OCI-LY7 (cell line): Measurements from ENCODE around the gene TRAPPC6A. TPM values are rescaled to one million over a fixed set of nuclear protein-coding genes. Genes with fewer than 3 reads are reported as not detected.

Source experiments
- BruUV-seq: library from RNA; stranded (reverse); fragments of 400-500 nt; replicated peaks from 2 replicates; lab custom pipeline; 2021; lab: Mats Ljungman, UMichigan
- CTCF ChIA-PET: fragments of 300-600 bp; sonication (Branson Sonifier 250); formaldehyde crosslinking; loops from one replicate; lab custom pipeline; 2022; ENCODE audit warnings: antibody characterized with exemption; ENCODE audit not compliant: unreplicated experiment; lab: Charles Lee
- POLR2A ChIA-PET: fragments of 300-600 bp; sonication (Branson Sonifier 250); formaldehyde crosslinking; loops from one replicate; lab custom pipeline; 2022; ENCODE audit warnings: antibody characterized with exemption; lab: Charles Lee
- DNase-seq: peaks from one replicate; pipeline ENCODE4 v3.0.0-alpha.2; 2015; ENCODE audit warnings: low spot score
- H2AFZ ChIP-seq: fragments of 200-600 bp; sonication (generic), shearing (Covaris generic); 2 replicates; pipeline ENCODE4 v1.6.1; 2014; ENCODE audit warnings: mild to moderate bottlenecking, antibody characterized with exemption, low read length, moderate library complexity
- H3K27ac ChIP-seq: fragments of 200-600 bp; sonication (generic); 2 replicates; pipeline ENCODE4 v1.5.1; 2014; ENCODE audit warnings: mixed run types, low read depth, mild to moderate bottlenecking, moderate library complexity, low read length, inconsistent platforms; ENCODE audit not compliant: poor library complexity, severe bottlenecking
- H3K36me3 ChIP-seq: fragments of 200-600 bp; sonication (generic); 2 replicates; pipeline ENCODE4 v1.6.1; 2014; ENCODE audit warnings: mild to moderate bottlenecking, antibody characterized with exemption, low read length, moderate library complexity, mixed read lengths; ENCODE audit not compliant: insufficient read depth
- H3K4me1 ChIP-seq: fragments of 200-600 bp; sonication (generic); 2 replicates; pipeline ENCODE4 v1.5.1; 2014; ENCODE audit warnings: mild to moderate bottlenecking, low read length; ENCODE audit not compliant: insufficient read depth, poor library complexity, severe bottlenecking
- H3K4me2 ChIP-seq: fragments of 200-600 bp; sonication (generic); 2 replicates; pipeline ENCODE4 v1.6.1; 2014; ENCODE audit warnings: mild to moderate bottlenecking, low read length
- H3K4me3 ChIP-seq: fragments of 200-600 bp; sonication (generic); 2 replicates; pipeline ENCODE4 v1.5.1; 2014; ENCODE audit warnings: mild to moderate bottlenecking, low read depth, low read length; ENCODE audit not compliant: poor library complexity, severe bottlenecking
- H3K79me2 ChIP-seq: fragments of 200-600 bp; sonication (generic); 2 replicates; pipeline ENCODE4 v1.6.1; 2016; ENCODE audit warnings: low read depth, mild to moderate bottlenecking, low read length, moderate library complexity, mixed read lengths; ENCODE audit not compliant: insufficient read depth
- H3K9me2 ChIP-seq: fragments of 200-600 bp; sonication (generic); 2 replicates; pipeline ENCODE4 v1.6.1; 2016; ENCODE audit warnings: mild to moderate bottlenecking, low read length, mixed read lengths; ENCODE audit not compliant: insufficient read depth
- H3K9me3 ChIP-seq: fragments of 200-600 bp; sonication (generic); 2 replicates; pipeline ENCODE4 v1.6.1; 2014; ENCODE audit warnings: mild to moderate bottlenecking, mixed run types, low read length, mixed read lengths
- H4K20me1 ChIP-seq: fragments of 200-600 bp; sonication (generic); 2 replicates; pipeline ENCODE4 v1.6.1; 2014; ENCODE audit warnings: mild to moderate bottlenecking, antibody characterized with exemption, low read length, moderate library complexity, mixed read lengths; ENCODE audit not compliant: insufficient read depth
- CTCF ChIP-seq: fragments of 200-600 bp; sonication (generic); conservative IDR thresholded peaks from 2 replicates; pipeline ENCODE4 v1.5.1; 2014; ENCODE audit warnings: mild to moderate bottlenecking, antibody characterized with exemption, low read length, moderate library complexity, mixed read lengths
- EZH2phosphoT487 ChIP-seq: fragments of 200-600 bp; sonication (generic); IDR thresholded peaks from 2 replicates; pipeline ENCODE4 v1.6.1; 2018; ENCODE audit warnings: low read depth, borderline replicate concordance, mild to moderate bottlenecking, mixed run types, antibody characterized with exemption, low read length, moderate library complexity, mixed read lengths
- intact Hi-C: fragments of 100-400 bp; cut with micrococcal nuclease; formaldehyde crosslinking; loops from one replicate; pipeline ENCODE4 v1.10.0; 2022; ENCODE audit not compliant: unreplicated experiment
- total RNA-seq, 2 experiments: library from RNA; depleted of rRNA in 1 of 2; stranded (reverse); fragments of >200 nt in 1 of 2; shearing (Covaris generic) in 1 of 2; gene quantifications; 2 replicates each; pipeline ENCODE4 v1.2.3, GENCODE V29; 2014 to 2022

The TRAPPC6A gene
- total RNA-seq, 2 experiments from 2014 or later, result 55.6 to 70.9 TPM

- H3K4me2 ChIP-seq, result no peak overlapping the region
- no peaks in the 10 kb centered on the region for H3K36me3 ChIP-seq
- H3K9me2 ChIP-seq, result no peaks in the 10 kb centered on the region
- no TSS peak for BruUV-seq
- H3K4me3 ChIP-seq, result no peak overlapping the region
- intact Hi-C loops, result no loop called here
- H2AFZ ChIP-seq, result no peak overlapping the region
- ChIA-PET POLR2A (no interaction called here), CTCF (no interaction called here)
- H3K4me1 ChIP-seq, result no peaks in the 10 kb centered on the region
- H4K20me1 ChIP-seq, result no peaks in the 10 kb centered on the region
- DNase-seq, result no peak
- no peaks in the 10 kb centered on the region for H3K79me2 ChIP-seq
- no peak for TF ChIP-seq CTCF
- TF ChIP-seq EZH2phosphoT487, result no peak
- no peaks in the 10 kb centered on the region for H3K9me3 ChIP-seq
- no peak overlapping the region for H3K27ac ChIP-seq
These were observed 40.4 kb upstream of the TRAPPC6A start for GRCh38 chr19:45218426-45218825.

- Histone ChIP-seq H3K4me1 (no peaks in the 10 kb centered on the region), H4K20me1 (no peaks in the 10 kb centered on the region), H2AFZ (no peak overlapping the region), H3K4me3 (no peak overlapping the region), H3K36me3 (no peaks in the 10 kb centered on the region), H3K9me3 (no peaks in the 10 kb centered on the region), H3K9me2 (no peaks in the 10 kb centered on the region), H3K4me2 (no peak overlapping the region), H3K27ac (no peak overlapping the region), H3K79me2 (no peaks in the 10 kb centered on the region)
- no peak for DNase-seq
- intact Hi-C loops, result no loop called here
- no TSS peak for BruUV-seq
- POLR2A ChIA-PET, result no interaction called here
- CTCF ChIA-PET, result no interaction called here
- TF ChIP-seq CTCF, result no peak
- no peak for TF ChIP-seq EZH2phosphoT487
These were observed 39.9 kb upstream of the TRAPPC6A start for GRCh38 chr19:45217957-45218334.

- POLR2A ChIA-PET, result no interaction called here
These were observed 39.3 kb upstream of the TRAPPC6A start for GRCh38 chr19:45217193-45217956.

More at GRCh38 chr19:45217193-45217956, 39.3 kb upstream of the TRAPPC6A start:
- H3K9me3 ChIP-seq, result no peaks in the 10 kb centered on the region
- intact Hi-C loops, result no loop called here
- TF ChIP-seq EZH2phosphoT487 (no peak), CTCF (no peak)
- no peaks in the 10 kb centered on the region for H3K9me2 ChIP-seq
- no peaks in the 10 kb centered on the region for H3K36me3 ChIP-seq
- H3K4me1 ChIP-seq, result no peaks in the 10 kb centered on the region
- no peak overlapping the region for H3K27ac ChIP-seq
- no TSS peak for BruUV-seq
- CTCF ChIA-PET, result no interaction called here
- H3K79me2 ChIP-seq, result no peaks in the 10 kb centered on the region
- no peaks in the 10 kb centered on the region for H4K20me1 ChIP-seq
- no peak overlapping the region for H3K4me2 ChIP-seq
- no peak overlapping the region for H3K4me3 ChIP-seq
- DNase-seq, result no peak
- no peak overlapping the region for H2AFZ ChIP-seq
